ENCODE results near the gene SPACA1.
A peak's percentile ranks its signal among the peaks of the same experiment; 100 is the strongest.
"Not testable (repeated sequence)": the region's sequence is repeated elsewhere in the genome, so short reads cannot be mapped to it uniquely, and the experiment has no call there.

The SPACA1 gene, protein sequence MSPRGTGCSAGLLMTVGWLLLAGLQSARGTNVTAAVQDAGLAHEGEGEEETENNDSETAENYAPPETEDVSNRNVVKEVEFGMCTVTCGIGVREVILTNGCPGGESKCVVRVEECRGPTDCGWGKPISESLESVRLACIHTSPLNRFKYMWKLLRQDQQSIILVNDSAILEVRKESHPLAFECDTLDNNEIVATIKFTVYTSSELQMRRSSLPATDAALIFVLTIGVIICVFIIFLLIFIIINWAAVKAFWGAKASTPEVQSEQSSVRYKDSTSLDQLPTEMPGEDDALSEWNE

DNA sequence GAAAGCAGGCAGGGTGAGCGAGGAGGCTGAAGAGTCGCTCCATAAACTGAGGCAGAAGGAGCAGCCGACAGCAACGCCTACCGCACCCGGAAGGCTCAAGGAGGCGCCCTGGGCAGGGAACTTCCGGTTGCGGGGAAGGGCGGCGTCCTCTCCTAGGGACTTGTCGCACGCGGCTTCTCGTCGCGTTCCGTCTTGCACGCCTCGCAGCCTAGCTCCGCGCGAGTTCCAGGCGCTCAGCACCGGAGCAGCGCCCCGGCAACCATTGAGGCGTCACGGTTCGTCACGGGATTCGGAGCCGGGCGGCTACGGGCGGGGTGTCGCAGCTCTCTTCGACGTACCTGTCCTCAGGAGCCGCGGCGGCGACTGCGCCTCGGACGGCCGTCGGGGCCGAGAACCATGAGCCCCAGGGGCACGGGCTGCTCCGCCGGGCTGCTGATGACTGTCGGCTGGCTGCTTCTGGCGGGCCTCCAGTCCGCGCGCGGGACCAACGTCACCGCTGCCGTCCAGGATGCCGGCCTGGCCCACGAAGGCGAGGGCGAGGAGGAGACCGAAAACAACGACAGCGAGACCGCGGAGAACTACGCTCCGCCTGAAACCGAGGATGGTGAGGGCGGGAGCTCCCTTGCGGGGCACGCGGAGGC is at the start of gene SPACA1:
Gene SPACA1, plus strand, starts transcription at position 332 of the 641 bp plus-strand sequence. Its CDS starts 65 bp downstream, at position 397.
- no peak for ATAC-seq

GRCh38 chr6:88000713-88001112 is 46.9 kb upstream of the SPACA1 start:
- H3K4me1 Mint-ChIP-seq = no peaks in the 10 kb centered on the region
- no peaks in the 10 kb centered on the region for H3K36me3 Mint-ChIP-seq
- H3K27me3 Mint-ChIP-seq = no peaks in the 10 kb centered on the region
- ATAC-seq = no peak
- no peaks in the 10 kb centered on the region for H3K9me3 Mint-ChIP-seq
- no peak overlapping the region for H3K27ac Mint-ChIP-seq
- no peak overlapping the region for H3K4me3 Mint-ChIP-seq

More for the DNA sequence above, at the start of gene SPACA1:
- H3K4me1 Mint-ChIP-seq = no peaks in the 10 kb centered on the region
- no peaks in the 10 kb centered on the region for H3K36me3 Mint-ChIP-seq
- H3K27ac Mint-ChIP-seq = no peak within 1 kb of the TSS
- no peaks in the 10 kb centered on the region for H3K9me3 Mint-ChIP-seq
- no peak within 1 kb of the TSS for H3K4me3 Mint-ChIP-seq
- H3K27me3 Mint-ChIP-seq = no peaks in the 10 kb centered on the region

GRCh38 chr6:88001279-88001678 is 46.4 kb upstream of the SPACA1 start:
- H3K27ac Mint-ChIP-seq, H3K27me3 Mint-ChIP-seq, H3K9me3 Mint-ChIP-seq: not testable (repeated sequence)

GRCh38 chr6:88004707-88005106 is 42.9 kb upstream of the SPACA1 start:
- no peak for ATAC-seq
- Mint-ChIP-seq H3K4me1 (peaks cover 11% of the 10 kb centered on the region), H3K9me3 (no peaks in the 10 kb centered on the region), H3K27ac (no peak overlapping the region), H3K36me3 (no peaks in the 10 kb centered on the region), H3K27me3 (no peaks in the 10 kb centered on the region), H3K4me3 (no peak overlapping the region)

More at GRCh38 chr6:88001279-88001678, 46.4 kb upstream of the SPACA1 start:
- H3K36me3 Mint-ChIP-seq, ATAC-seq, H3K4me1 Mint-ChIP-seq, H3K4me3 Mint-ChIP-seq: not testable (repeated sequence)

GRCh38 chr6:88006557-88006956 is 41.1 kb upstream of the SPACA1 start:
- Mint-ChIP-seq H3K27ac (no peak overlapping the region), H3K36me3 (no peaks in the 10 kb centered on the region), H3K27me3 (no peaks in the 10 kb centered on the region), H3K4me3 (no peak overlapping the region), H3K4me1 (peaks cover 11% of the 10 kb centered on the region), H3K9me3 (no peaks in the 10 kb centered on the region)
- no peak for ATAC-seq

DNA sequence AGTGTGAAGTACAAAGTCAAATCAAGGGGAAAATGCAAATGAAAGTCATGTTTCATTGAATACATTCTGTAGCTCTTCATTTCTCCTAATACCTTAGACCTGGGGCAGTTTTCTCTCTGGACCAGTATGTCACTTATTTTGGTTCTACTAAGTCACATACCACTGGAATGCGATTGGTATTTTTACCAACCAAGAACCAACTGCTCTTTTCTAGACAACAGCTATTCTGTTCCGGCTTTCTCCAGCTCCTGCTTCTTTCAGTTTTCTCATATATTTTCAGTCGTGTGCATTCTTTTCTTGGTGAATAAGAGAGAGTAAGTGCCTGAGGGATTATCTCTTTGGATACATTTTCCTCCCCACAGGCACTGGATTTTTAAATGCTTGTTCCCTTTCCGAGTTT is 39.2 kb upstream of the SPACA1 start:
- H3K27ac Mint-ChIP-seq = no peak overlapping the region
- H3K36me3 Mint-ChIP-seq = no peaks in the 10 kb centered on the region
- no peaks in the 10 kb centered on the region for H3K27me3 Mint-ChIP-seq
- ATAC-seq = no peak
- H3K4me1 Mint-ChIP-seq = peaks cover 21% of the 10 kb centered on the region
- H3K9me3 Mint-ChIP-seq = no peaks in the 10 kb centered on the region
- H3K4me3 Mint-ChIP-seq = no peak overlapping the region

- no peaks in the 10 kb centered on the region for H3K27me3 Mint-ChIP-seq
- no peaks in the 10 kb centered on the region for H3K9me3 Mint-ChIP-seq
- peaks cover 24% of the 10 kb centered on the region for H3K4me1 Mint-ChIP-seq
- no peak for ATAC-seq
- no peak overlapping the region for H3K27ac Mint-ChIP-seq
- H3K4me3 Mint-ChIP-seq = no peak overlapping the region
- H3K36me3 Mint-ChIP-seq = no peaks in the 10 kb centered on the region
Observed at GRCh38 chr6:88008831-88009231, 38.8 kb upstream of the SPACA1 start.

- no peaks in the 10 kb centered on the region for H3K9me3 Mint-ChIP-seq
- no peaks in the 10 kb centered on the region for H3K27me3 Mint-ChIP-seq
- peak overlapping the region; percentile 78 for H3K27ac Mint-ChIP-seq
- H3K4me3 Mint-ChIP-seq = no peak overlapping the region
- no peaks in the 10 kb centered on the region for H3K36me3 Mint-ChIP-seq
- H3K4me1 Mint-ChIP-seq = peaks cover 21% of the 10 kb centered on the region
- ATAC-seq = no peak
Observed at GRCh38 chr6:88013015-88013414, 34.6 kb upstream of the SPACA1 start.

- H3K36me3 Mint-ChIP-seq = no peaks in the 10 kb centered on the region
- no peak overlapping the region for H3K4me3 Mint-ChIP-seq
- no peaks in the 10 kb centered on the region for H3K27me3 Mint-ChIP-seq
- ATAC-seq = no peak
- peaks cover 16% of the 10 kb centered on the region for H3K4me1 Mint-ChIP-seq
- H3K27ac Mint-ChIP-seq = peak overlapping the region; percentile 78
- no peaks in the 10 kb centered on the region for H3K9me3 Mint-ChIP-seq
Observed at GRCh38 chr6:88013554-88013953, 34.1 kb upstream of the SPACA1 start.

DNA sequence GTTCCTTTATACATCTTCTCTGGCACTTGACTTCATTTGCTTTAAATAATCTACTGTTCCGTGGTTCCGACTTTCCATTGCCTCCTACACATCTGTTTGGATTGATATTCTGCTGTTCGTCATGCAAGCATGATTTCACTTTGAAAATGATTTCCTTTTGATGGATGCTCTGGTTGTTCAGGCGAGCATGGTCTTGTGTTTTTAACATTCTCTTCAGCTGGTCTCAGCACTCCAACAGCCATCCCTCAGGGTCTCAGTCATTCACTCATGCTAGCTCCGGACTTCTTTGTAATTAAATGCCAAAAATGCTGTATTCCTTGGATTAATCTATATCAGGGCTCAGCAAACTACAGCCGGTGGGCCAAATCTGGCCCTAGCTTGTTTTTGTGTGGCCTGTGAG is 27.2 kb upstream of the SPACA1 start:
- H3K9me3 Mint-ChIP-seq = no peaks in the 10 kb centered on the region
- H3K4me3 Mint-ChIP-seq = no peak overlapping the region
- H3K36me3 Mint-ChIP-seq = no peaks in the 10 kb centered on the region
- no peaks in the 10 kb centered on the region for H3K27me3 Mint-ChIP-seq
- no peak overlapping the region for H3K27ac Mint-ChIP-seq
- no peak for ATAC-seq
- H3K4me1 Mint-ChIP-seq = no peaks in the 10 kb centered on the region

GRCh38 chr6:88024696-88025095 is 22.9 kb upstream of the SPACA1 start:
- H3K4me3 Mint-ChIP-seq = no peak overlapping the region
- no peaks in the 10 kb centered on the region for H3K4me1 Mint-ChIP-seq
- no peak overlapping the region for H3K27ac Mint-ChIP-seq
- peaks cover 15% of the 10 kb centered on the region for H3K9me3 Mint-ChIP-seq
- H3K36me3 Mint-ChIP-seq = peaks cover 16% of the 10 kb centered on the region
- no peaks in the 10 kb centered on the region for H3K27me3 Mint-ChIP-seq
- ATAC-seq = no peak

GRCh38 chr6:88031550-88031949 is 16.1 kb upstream of the SPACA1 start:
- H3K4me3 Mint-ChIP-seq = no peak overlapping the region
- H3K27me3 Mint-ChIP-seq = no peaks in the 10 kb centered on the region
- no peak for ATAC-seq
- H3K36me3 Mint-ChIP-seq = peaks cover 52% of the 10 kb centered on the region
- no peak overlapping the region for H3K27ac Mint-ChIP-seq
- H3K4me1 Mint-ChIP-seq = no peaks in the 10 kb centered on the region
- peaks cover 43% of the 10 kb centered on the region for H3K9me3 Mint-ChIP-seq

DNA sequence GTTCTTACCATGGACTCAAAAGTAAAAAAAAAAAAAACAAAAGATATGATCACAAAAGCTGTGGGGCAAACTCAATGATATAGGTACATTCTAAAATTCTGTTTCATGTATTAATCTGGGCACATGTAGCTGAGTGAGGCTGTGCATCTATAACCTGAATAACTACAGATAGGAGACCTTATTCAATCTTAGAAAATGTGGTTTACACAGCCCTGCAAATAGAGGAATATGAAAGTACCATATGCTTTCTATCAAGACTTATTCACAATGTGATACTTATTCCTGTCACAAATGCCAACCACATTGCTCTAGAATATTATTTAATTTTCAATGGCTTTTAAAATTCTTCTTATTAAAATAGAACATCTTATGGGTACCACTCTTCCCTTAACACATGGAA is 3.1 kb upstream of the SPACA1 start:
- no peak overlapping the region for H3K27ac Mint-ChIP-seq
- no peaks in the 10 kb centered on the region for H3K9me3 Mint-ChIP-seq
- H3K4me1 Mint-ChIP-seq = no peaks in the 10 kb centered on the region
- no peaks in the 10 kb centered on the region for H3K27me3 Mint-ChIP-seq
- ATAC-seq = no peak
- H3K36me3 Mint-ChIP-seq = no peaks in the 10 kb centered on the region
- H3K4me3 Mint-ChIP-seq = no peak overlapping the region

GRCh38 chr6:88045521-88046136 is 2.0 kb upstream of the SPACA1 start:
- Mint-ChIP-seq H3K9me3 (no peaks in the 10 kb centered on the region), H3K4me1 (no peaks in the 10 kb centered on the region)

GRCh38 chr6:88048578-88048977 is 937 bp downstream of the SPACA1 start:
- no peak for ATAC-seq
- Mint-ChIP-seq H3K36me3 (no peaks in the 10 kb centered on the region), H3K9me3 (no peaks in the 10 kb centered on the region), H3K4me1 (no peaks in the 10 kb centered on the region), H3K4me3 (no peak overlapping the region), H3K27ac (no peak overlapping the region), H3K27me3 (no peaks in the 10 kb centered on the region)

More at GRCh38 chr6:88045521-88046136, 2.0 kb upstream of the SPACA1 start:
- H3K27ac Mint-ChIP-seq = no peak overlapping the region
- H3K36me3 Mint-ChIP-seq = no peaks in the 10 kb centered on the region
- ATAC-seq = no peak
- no peak overlapping the region for H3K4me3 Mint-ChIP-seq
- H3K27me3 Mint-ChIP-seq = no peaks in the 10 kb centered on the region
